Erythroblast (primary cell): ENCODE data around the gene VIT.

Experiments
- GATA1 ChIP-seq: IDR thresholded peaks from 2 replicates; pipeline ENCODE4 v1.6.1; 2011; ENCODE audit warnings: low read depth, mild to moderate bottlenecking, control low read depth, low read length, moderate library complexity
- POLR2A ChIP-seq: IDR thresholded peaks from 2 replicates; pipeline ENCODE4 v1.6.1; 2011; ENCODE audit warnings: mild to moderate bottlenecking, low read length

DNA sequence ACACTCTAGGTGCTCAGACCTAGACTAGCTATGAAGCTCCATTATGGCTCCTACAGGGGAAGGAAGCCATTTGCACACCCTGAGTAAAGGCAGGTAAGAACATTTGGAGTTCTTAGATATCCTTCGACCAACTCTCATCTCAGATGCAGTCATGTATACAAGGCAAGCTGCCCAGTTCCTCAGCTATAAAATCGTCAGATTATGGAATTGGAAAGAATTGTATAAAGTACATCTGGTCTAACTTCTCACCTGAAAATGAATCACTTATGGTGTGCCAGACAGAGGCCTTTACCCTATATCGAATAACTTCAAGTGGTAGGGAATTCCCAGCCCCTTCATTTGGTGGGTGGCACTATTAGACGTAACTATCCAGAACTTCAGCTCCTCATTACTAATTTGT, 79.3 kb downstream of the VIT start:
- TF ChIP-seq POLR2A (no peak), GATA1 (no peak)
